ENCODE results near the gene PPFIA1. TPM values are rescaled to one million over a fixed set of nuclear protein-coding genes. Genes with fewer than 3 reads are reported as not detected.

The PPFIA1 gene
- total RNA-seq, 6 experiments from 2014 or later, result 21.1 to 27.0 (median 22.7) TPM

- no peaks in the 10 kb centered on the region for H3K4me1 ChIP-seq
- no peaks in the 10 kb centered on the region for H3K27me3 ChIP-seq
- ATAC-seq (no peak), DNase-seq (no peak)
- TF ChIP-seq, protein P1, sequence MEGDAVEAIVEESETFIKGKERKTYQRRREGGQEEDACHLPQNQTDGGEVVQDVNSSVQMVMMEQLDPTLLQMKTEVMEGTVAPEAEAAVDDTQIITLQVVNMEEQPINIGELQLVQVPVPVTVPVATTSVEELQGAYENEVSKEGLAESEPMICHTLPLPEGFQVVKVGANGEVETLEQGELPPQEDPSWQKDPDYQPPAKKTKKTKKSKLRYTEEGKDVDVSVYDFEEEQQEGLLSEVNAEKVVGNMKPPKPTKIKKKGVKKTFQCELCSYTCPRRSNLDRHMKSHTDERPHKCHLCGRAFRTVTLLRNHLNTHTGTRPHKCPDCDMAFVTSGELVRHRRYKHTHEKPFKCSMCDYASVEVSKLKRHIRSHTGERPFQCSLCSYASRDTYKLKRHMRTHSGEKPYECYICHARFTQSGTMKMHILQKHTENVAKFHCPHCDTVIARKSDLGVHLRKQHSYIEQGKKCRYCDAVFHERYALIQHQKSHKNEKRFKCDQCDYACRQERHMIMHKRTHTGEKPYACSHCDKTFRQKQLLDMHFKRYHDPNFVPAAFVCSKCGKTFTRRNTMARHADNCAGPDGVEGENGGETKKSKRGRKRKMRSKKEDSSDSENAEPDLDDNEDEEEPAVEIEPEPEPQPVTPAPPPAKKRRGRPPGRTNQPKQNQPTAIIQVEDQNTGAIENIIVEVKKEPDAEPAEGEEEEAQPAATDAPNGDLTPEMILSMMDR (IDR thresholded peaks at IDR 0.05), result no peak
- H3K9me3 ChIP-seq, result no peaks in the 10 kb centered on the region
- intact Hi-C loops (cut with DNase I), result no loop called here
- H3K27ac ChIP-seq, result no peak overlapping the region
- H3K36me3 ChIP-seq, result no peaks in the 10 kb centered on the region
- no peak overlapping the region for H3K4me3 ChIP-seq
- WGBS (ENCODE audit: insufficient coverage, low coverage, low lambda C conversion rate, missing lambda C conversion rate), result 84% methylated on average over 3 of the region's 3 CpGs
Observed at GRCh38 chr11:70241709-70242108, 28.8 kb upstream of the PPFIA1 start.

GRCh38 chr11:70242885-70243284 is 27.6 kb upstream of the PPFIA1 start:
- 60% methylated on average over 4 of the region's 4 CpGs for WGBS (ENCODE audit: insufficient coverage, low coverage, low lambda C conversion rate, missing lambda C conversion rate)
- intact Hi-C loops (cut with DNase I), result no loop called here
- no peak for TF ChIP-seq POLR2A (IDR thresholded peaks at IDR 0.05)
- TF ChIP-seq, protein P1 (IDR thresholded peaks at IDR 0.05), result no peak
- no peak overlapping the region for H3K27ac ChIP-seq
- ATAC-seq (no peak), DNase-seq (no peak)
- H3K4me3 ChIP-seq, result no peak overlapping the region
- H3K4me1 ChIP-seq, result no peaks in the 10 kb centered on the region
- H3K9me3 ChIP-seq, result no peaks in the 10 kb centered on the region
- no peaks in the 10 kb centered on the region for H3K36me3 ChIP-seq
- no peaks in the 10 kb centered on the region for H3K27me3 ChIP-seq

DNA sequence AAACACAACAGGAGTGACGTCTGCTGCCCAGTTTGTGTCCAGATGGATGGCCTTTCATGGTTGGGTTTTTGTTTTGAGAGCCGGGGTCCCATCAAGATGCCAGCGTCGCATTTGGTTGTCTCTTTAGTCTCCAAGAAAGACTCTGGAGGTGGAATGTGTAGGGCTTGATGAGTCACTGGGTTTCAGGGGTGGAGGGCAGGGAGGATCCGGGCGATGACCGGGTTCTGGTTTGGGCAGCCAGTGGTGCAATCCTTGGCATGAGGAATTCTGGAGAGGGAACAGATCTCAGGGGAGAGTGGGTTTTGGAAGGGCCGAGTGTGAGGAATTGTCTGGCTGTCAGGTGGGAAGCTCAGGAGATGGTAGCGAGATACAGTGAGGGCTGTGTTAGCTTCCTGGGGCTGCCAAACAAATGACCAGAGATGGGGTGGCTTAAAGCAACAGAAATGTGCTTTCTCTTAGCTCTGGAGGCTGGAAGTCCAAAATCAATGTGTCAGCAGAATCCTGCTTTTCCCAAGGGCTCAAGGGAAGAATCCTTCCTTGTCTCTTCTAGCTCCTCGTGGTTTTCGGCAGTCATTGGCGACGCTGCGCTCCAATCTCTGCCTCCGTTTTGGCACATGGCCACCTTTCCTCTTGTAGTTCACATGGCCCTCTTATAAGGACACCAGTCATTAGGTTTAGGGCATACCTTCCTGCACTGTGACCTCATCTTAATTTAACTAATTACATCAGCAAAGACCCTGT is 26.4 kb upstream of the PPFIA1 start:
- H3K27me3 ChIP-seq, result no peaks in the 10 kb centered on the region
- intact Hi-C loops (cut with DNase I), result no loop called here
- H3K4me3 ChIP-seq, result no peak overlapping the region
- H3K9me3 ChIP-seq, result no peaks in the 10 kb centered on the region
- no peaks in the 10 kb centered on the region for H3K4me1 ChIP-seq
- no peak overlapping the region for H3K27ac ChIP-seq
- DNase-seq (no peak), ATAC-seq (no peak)
- H3K36me3 ChIP-seq, result no peaks in the 10 kb centered on the region
- TF ChIP-seq POLR2A (IDR thresholded peaks at IDR 0.05), result no peak
- TF ChIP-seq, protein P1 (IDR thresholded peaks at IDR 0.05), result no peak
- WGBS (ENCODE audit: insufficient coverage, low coverage, low lambda C conversion rate, missing lambda C conversion rate), result 88% methylated on average over 12 of the region's 15 CpGs

- TF ChIP-seq POLR2A (IDR thresholded peaks at IDR 0.05), result no peak
- TF ChIP-seq, protein P1 (IDR thresholded peaks at IDR 0.05), result no peak
- DNase-seq, result no peak
- H3K27me3 ChIP-seq, result no peaks in the 10 kb centered on the region
- no peaks in the 10 kb centered on the region for H3K36me3 ChIP-seq
- intact Hi-C loops (cut with DNase I), result no loop called here
- H3K9me3 ChIP-seq, result no peaks in the 10 kb centered on the region
- H3K27ac ChIP-seq, result no peak overlapping the region
- WGBS (ENCODE audit: insufficient coverage, low coverage, low lambda C conversion rate, missing lambda C conversion rate), result 83% methylated on average over 2 of the region's 7 CpGs
- no peak for ATAC-seq
- H3K4me3 ChIP-seq, result no peak overlapping the region
- no peaks in the 10 kb centered on the region for H3K4me1 ChIP-seq
Observed at GRCh38 chr11:70244698-70245097, 25.8 kb upstream of the PPFIA1 start.

Data from right lobe of liver (tissue), 6 donors.